GM13976 (cell line): ENCODE measurements around the gene TTC1.

Experiments used
- DNase-seq: peaks from one replicate; pipeline ENCODE4 v3.0.0; 2012; ENCODE audit warnings: low spot score
- CTCF ChIP-seq: IDR thresholded peaks from 2 replicates; pipeline ENCODE4 v1.5.1; 2012; ENCODE audit warnings: borderline replicate concordance, mild to moderate bottlenecking; ENCODE audit not compliant: insufficient read depth; ENCODE audit errors: extremely low read depth, missing control alignments, control extremely low read depth
- in situ Hi-C: fragments of 300-500 bp; cut with MboI; formaldehyde crosslinking; loops from one replicate; pipeline ENCODE4 v1.12.0; 2022; ENCODE audit warnings: low sequenced_read_pairs, mixed read lengths, inconsistent platforms; ENCODE audit not compliant: unreplicated experiment

Gene TTC1

GRCh38 chr5:160039810-160040470 lies 31.0 kb downstream of the TTC1 start:
- DNase-seq = no peak
- in situ Hi-C loops = no loop called here
- no peak for TF ChIP-seq CTCF

- DNase-seq = no peak
- TF ChIP-seq CTCF = no peak
- in situ Hi-C loops = no loop called here
These were observed 31.5 kb downstream of the TTC1 start for GRCh38 chr5:160040471-160040835.

GRCh38 chr5:160042671-160043070 lies 33.7 kb downstream of the TTC1 start:
- no peak for TF ChIP-seq CTCF
- DNase-seq = no peak
- in situ Hi-C loops = no loop called here

- DNase-seq = no peak
These were observed 35.5 kb downstream of the TTC1 start for GRCh38 chr5:160044391-160044804.

GRCh38 chr5:160044967-160045366 lies 36.0 kb downstream of the TTC1 start:
- TF ChIP-seq CTCF = no peak
- DNase-seq = no peak
- in situ Hi-C loops = no loop called here

More at GRCh38 chr5:160044391-160044804, 35.5 kb downstream of the TTC1 start:
- TF ChIP-seq CTCF = no peak
- in situ Hi-C loops = no loop called here

- DNase-seq = no peak
- no peak for TF ChIP-seq CTCF
- in situ Hi-C loops = no loop called here
These were observed 38.5 kb downstream of the TTC1 start for GRCh38 chr5:160047423-160047822.
